ENCODE data around the gene SYNM.

GRCh38 chr15:99137877-99138276 is 33.0 kb downstream of the SYNM start:
- TF ChIP-seq, protein P1, sequence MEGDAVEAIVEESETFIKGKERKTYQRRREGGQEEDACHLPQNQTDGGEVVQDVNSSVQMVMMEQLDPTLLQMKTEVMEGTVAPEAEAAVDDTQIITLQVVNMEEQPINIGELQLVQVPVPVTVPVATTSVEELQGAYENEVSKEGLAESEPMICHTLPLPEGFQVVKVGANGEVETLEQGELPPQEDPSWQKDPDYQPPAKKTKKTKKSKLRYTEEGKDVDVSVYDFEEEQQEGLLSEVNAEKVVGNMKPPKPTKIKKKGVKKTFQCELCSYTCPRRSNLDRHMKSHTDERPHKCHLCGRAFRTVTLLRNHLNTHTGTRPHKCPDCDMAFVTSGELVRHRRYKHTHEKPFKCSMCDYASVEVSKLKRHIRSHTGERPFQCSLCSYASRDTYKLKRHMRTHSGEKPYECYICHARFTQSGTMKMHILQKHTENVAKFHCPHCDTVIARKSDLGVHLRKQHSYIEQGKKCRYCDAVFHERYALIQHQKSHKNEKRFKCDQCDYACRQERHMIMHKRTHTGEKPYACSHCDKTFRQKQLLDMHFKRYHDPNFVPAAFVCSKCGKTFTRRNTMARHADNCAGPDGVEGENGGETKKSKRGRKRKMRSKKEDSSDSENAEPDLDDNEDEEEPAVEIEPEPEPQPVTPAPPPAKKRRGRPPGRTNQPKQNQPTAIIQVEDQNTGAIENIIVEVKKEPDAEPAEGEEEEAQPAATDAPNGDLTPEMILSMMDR (conservative IDR thresholded peaks at IDR 0.05; ENCODE audit: low read depth in 2 of 2), result no peak
- TF ChIP-seq EZH2 (IDR thresholded peaks at IDR 0.05; ENCODE audit: low read depth, unreplicated experiment), result no peak
- no peak for TF ChIP-seq EZH2phosphoT487 (IDR thresholded peaks at IDR 0.05; ENCODE audit: unreplicated experiment)
- no peak for TF ChIP-seq POLR2AphosphoS5 (IDR thresholded peaks at IDR 0.05; ENCODE audit: low read depth)
- TF ChIP-seq CREB1 (CRISPR knock-in tag; IDR thresholded peaks at IDR 0.05; ENCODE audit: low read depth), result no peak
- no peak for TF ChIP-seq JUNB (IDR thresholded peaks at IDR 0.05; ENCODE audit: unreplicated experiment)
